GM19463 (cell line): ENCODE results near the gene NTM.

Experiments used
- ATAC-seq: cut with Tn5 transposase; IDR thresholded peaks from one replicate; pipeline ENCODE4 v1.9.1; 2021; ENCODE audit warnings: mild to moderate bottlenecking, moderate library complexity; ENCODE audit not compliant: unreplicated experiment

NTM gene

GRCh38 chr11:131696690-131697089 is 326.3 kb downstream of the NTM start:
- ATAC-seq = no peak

DNA sequence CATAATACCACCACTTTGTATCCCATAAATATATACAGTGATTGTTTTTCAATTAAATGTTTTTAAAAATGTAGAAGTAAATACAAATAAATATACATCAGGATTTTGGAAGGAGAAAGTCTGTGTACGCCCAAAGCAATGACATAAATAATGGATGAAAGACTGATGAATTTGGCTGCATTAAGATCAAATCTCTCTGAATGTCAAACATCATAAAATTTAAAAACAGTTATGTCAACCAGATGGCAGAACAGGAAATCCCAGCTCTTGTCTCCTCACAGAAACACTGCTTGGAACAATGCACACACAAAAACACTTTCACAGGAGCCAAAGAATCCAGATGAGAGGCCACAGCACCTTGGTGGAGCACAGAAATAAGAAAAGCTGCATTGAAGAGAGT is 332.9 kb downstream of the NTM start:
- ATAC-seq = no peak

DNA sequence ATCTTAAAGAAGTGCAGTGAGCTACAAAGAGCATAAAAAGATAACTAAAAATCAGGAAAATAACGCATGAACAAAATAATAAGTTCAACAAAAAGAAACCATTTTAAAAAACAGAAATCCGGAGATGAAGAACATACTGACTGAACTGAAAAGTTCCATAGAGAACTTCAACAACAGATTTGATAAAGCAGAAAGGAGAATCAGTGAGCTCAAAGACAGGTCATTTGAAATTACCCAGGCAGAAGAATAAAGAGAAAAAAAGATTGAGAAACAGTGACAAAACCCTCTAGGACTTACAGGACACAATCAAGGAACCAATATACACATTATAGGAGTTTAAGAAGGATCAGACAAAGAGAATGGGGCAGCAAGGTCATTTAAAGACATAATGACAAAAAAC is 334.3 kb downstream of the NTM start:
- no peak for ATAC-seq

GRCh38 chr11:131710511-131710910 is 340.1 kb downstream of the NTM start:
- ATAC-seq = no peak

DNA sequence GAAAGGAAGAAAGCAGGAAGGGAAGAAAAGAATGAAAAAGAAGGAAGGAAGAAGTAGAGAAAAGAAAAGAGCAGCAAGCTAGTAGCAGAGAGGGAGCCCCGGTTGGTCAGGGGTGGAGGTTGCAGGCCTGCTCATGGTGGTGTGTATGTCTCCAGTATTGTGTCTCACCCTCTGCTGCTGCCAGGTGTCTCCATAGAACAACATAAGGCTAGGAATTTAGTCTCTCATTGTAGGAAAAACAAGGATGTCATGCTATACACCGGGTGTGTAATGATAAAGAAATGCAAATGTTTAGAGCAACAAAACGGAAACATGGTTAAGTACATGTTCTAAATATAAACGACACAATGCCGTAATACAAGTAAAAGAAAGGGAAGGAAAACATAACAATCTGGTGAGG is 342.5 kb downstream of the NTM start:
- no peak for ATAC-seq

- no peak for ATAC-seq
Measured at GRCh38 chr11:131713529-131714134, 343.2 kb downstream of the NTM start.

GRCh38 chr11:131717616-131718015 is 347.2 kb downstream of the NTM start:
- no peak for ATAC-seq

- ATAC-seq = no peak
Measured at GRCh38 chr11:131723088-131723487, 352.7 kb downstream of the NTM start.

DNA sequence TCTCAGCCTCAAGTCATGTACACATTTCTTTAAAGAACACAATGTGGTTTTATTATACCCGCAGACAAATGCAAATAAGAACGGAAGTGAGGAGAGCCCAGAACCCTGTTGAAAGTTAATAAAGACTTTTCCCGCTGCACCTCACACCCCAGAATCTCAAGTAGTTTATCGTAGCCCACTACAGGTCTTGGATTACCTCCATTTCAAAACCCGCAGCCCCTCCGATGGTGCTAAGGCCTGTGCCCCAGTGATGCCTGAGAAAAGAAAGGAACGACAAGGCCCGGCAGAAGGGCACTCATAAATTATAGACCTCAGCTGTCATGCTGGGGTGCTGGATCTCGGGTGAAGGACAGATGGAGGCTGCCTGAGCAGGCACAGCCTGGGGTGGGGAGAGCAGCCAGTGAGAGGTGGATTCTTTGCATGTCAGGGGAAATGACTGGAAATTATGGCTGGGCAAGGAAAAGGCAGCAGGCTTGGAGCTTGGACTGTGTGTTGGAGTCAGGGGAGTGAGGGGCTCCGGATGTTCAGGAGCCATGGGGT is 354.1 kb downstream of the NTM start:
- no peak for ATAC-seq

DNA sequence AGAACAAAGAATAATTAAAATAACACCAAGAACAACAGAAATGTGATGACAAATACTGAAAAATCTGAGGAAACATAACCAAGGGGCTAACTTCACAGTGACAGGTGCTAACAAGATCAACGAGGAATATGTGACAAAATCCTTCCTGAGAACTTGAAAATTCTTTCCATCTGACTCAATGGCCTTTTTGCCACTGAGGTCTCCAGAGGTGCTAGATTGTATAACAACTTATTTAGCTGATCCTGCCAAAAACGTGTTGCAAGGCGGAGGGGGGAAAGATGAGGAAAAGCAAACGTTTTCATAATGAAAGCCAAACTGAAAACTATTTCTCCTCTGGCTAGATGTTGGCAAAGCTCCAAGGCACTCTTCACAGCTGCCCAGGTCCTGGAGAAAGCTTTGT is 364.5 kb downstream of the NTM start:
- ATAC-seq = no peak

DNA sequence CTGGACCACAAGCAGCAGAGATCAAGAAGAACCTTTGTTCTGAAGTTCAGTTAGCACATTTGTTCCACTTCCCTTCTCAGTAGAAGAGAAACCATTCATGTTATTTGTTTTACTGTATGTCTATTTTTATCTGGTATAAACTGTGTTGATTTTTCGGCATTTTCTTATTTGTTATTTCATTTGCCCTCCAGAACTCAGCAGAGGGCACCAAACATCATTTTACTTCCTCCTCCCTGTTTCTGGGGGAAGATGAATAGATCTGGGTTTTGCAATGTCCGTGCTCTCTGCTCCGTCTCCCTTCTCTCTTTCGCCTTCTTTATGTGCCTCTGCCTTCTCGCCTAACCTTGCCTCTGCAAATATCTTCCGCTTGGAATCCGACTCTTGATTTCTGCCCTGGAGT is 366.9 kb downstream of the NTM start:
- no peak for ATAC-seq

- ATAC-seq = no peak
Measured at GRCh38 chr11:131739243-131739882, 368.9 kb downstream of the NTM start.

DNA sequence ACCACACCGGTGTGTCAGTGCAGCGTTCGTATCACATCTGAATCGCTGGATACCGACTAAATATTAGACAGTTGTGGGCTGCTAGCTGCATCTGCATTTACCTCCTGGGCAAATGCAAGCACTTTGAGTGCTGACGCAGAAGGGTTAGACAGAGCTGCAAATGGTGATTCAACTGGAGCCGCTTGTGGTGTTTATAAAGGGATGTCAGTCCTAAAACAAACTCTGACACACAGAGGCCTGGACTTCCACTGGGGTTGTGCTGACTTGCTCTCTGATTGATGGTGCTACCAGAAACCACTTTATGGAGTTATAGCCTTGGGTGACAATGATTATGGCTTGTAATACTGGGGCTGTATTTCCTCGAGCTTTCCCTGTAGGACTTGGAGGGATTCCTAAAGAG is 374.4 kb downstream of the NTM start:
- ATAC-seq = no peak

GRCh38 chr11:131745405-131745804 is 375.0 kb downstream of the NTM start:
- no peak for ATAC-seq

DNA sequence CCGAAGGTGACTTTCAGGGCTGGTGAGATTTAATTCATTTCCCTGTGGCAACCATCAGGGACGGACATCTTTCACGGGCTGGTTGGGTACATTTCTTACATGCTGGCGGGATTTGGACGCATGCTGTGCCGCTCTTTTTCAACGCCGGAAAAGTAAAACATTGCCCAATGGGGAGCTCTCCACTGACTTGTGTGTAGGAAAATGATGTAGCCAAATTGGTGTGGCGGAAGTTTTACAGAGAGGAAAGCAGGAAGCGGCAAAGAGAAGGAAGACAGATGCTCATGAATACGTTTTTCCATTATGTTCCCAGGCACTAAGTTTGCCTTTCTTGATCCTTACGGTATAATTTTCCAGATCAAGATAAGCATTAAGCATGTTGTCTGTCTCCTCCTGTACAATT is 375.8 kb downstream of the NTM start:
- no peak for ATAC-seq

DNA sequence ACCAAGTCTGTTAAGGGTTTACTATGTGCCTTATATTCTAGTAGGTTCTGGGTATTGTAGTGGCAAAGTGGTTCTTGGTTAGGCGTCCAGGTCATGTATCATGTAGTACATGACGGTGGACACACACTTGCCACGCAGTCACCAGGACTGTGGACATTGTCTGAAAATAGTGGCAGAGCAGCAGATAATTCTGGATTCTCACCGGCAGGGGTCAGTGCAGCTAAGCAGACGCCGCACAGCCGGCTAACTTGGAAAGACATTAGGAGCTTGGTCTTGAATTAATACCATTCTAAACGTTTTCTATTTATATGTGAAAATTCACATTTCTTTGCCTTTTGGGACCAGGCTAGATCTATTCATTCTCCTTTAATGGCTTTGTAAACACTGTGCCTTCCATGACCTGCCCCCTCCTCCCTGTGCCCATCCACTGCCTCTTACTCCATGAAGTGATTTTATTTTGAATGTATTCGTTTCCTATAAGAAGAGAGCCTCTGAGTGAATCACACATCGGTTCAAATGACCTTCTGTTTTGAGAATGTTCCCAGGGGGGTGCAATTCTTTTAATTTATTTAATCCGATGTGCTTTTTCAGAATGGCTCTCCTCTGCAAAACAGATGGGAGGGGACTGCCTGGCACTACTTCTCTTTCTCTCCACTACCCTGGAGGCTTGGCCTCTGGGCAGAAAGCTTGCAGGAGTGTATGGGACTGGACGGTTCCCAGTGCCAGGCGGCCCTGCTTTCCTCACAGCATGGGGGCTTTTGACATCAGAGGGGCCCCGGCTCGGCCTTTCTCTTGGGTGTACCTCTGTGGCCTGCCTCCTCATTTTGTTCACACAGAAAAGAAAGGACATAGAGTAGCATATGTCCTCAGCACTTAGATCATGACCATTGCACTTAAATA is 378.0 kb downstream of the NTM start:
- ATAC-seq = peak; percentile 60

GRCh38 chr11:131749101-131749500 is 378.7 kb downstream of the NTM start:
- ATAC-seq = no peak

- no peak for ATAC-seq
Measured at GRCh38 chr11:131750152-131750551, 379.7 kb downstream of the NTM start.

DNA sequence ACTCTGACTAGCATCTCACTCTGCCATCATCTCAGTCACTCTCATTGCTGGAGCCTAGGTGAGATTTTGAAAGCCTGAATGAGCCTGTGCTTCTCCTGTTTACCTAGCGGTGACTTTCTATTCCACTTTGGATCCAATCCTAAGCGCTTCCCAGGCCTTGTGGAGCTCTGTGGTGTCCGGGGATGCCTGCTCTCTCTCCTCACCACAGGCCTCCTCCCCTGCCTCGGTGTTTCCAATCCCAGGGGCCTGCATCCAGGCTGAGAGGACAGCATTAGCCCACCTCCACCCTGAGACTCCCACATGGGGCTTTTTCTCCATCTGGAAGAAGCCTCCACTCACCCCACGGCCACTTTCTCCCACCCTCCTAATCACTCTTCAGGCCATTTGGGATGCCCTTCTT is 380.3 kb downstream of the NTM start:
- ATAC-seq = no peak

DNA sequence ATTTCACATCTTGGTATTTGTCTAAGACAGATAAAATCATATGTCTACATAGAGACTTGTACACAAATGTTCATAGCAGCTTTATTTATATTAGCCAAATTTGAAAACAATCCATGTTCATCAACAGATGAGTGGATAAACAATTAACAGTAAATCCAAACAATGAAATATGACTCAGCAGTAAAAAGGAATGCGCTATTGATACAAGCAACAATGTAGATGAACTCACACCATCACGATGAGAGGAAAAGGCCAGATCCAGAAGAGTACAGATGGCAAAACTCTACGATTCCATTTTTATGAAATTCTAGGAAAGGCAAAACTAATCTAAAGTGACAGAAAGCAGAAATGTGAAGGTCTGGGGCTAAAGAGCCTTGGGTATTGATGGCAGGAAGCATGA is 384.3 kb downstream of the NTM start:
- ATAC-seq = no peak

DNA sequence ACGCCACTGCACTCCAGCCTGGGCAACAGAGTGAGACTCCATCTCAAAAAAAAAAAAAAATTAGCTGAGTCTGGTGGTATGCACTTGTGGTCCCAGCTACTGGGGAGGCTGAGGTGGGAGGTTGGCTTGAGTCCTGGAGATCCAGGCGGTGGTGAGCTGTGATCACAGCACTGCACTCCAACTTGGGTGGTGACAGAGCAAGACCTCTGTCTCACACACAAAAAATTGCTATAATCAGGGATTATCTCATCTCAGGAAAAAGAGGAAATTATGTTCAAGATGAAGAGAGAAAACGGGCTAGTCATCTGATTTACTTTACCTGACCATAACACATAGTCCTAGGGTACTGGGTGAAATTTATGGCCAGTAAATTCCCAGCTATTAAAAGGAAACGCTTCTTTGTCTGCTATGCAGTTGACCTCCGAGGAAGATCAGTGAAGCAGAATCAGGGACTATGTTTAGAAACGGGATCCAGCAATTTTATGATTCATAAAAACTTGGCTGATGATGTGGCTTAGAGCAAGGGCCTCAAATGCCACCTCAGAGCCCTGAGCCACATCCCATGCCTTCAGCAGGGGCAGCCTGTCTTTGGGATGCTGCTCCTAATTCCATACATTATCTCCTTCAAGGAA is 386.2 kb downstream of the NTM start:
- ATAC-seq = no peak
